Mucosa of descending colon (tissue), 3 donors: ENCODE measurements around the gene PLEKHA6. TPM values are rescaled to one million over a fixed set of nuclear protein-coding genes. Genes with fewer than 3 reads are reported as not detected.
A peak's percentile ranks its signal among the peaks of the same experiment; 100 is the strongest.

Source experiments
- ATAC-seq: fragments of 200-7000 bp; cut with Tn5 transposase; one replicate; pipeline ENCODE4 v1.9.1; 2020; ENCODE audit warnings: mild to moderate bottlenecking, moderate library complexity
- DNase-seq, 3 donors: peaks; one replicate each; pipeline ENCODE4 v3.0.0-alpha.2; 2020
- H3K36me3 ChIP-seq: fragments of 200-600 bp; one replicate; pipeline ENCODE4 v1.8.0; 2021; ENCODE audit warnings: low read depth, mild to moderate bottlenecking
- H3K4me1 ChIP-seq: fragments of 200-600 bp; one replicate; pipeline ENCODE4 v1.8.0; 2021; ENCODE audit warnings: low read depth, mild to moderate bottlenecking
- H3K4me3 ChIP-seq: fragments of 200-600 bp; one replicate; pipeline ENCODE4 v1.8.0; 2021; ENCODE audit warnings: mild to moderate bottlenecking
- H3K9me3 ChIP-seq: fragments of 200-600 bp; one replicate; pipeline ENCODE4 v1.8.0; 2021; ENCODE audit warnings: mild to moderate bottlenecking
- CTCF ChIP-seq: fragments of 200-600 bp; IDR thresholded peaks from one replicate; pipeline ENCODE4 v1.8.0; 2022; ENCODE audit warnings: antibody characterized with exemption, mild to moderate bottlenecking
- intact Hi-C, 2 donors: fragments of 100-400 bp; cut with DNase I in 1 of 2; cut with micrococcal nuclease in 1 of 2; formaldehyde crosslinking; loops; one replicate each; pipeline versions ENCODE4 v1.11.0 to v1.11.1; 2022; cut with DNase I, micrococcal nuclease
- total RNA-seq, 3 donors: library from RNA; stranded (reverse); fragmentation: NEBNext Ultra II Directional in 2 of 3; extraction: Animal tissue kit (Norgen Biotek cat#: 25700) in 2 of 3; gene quantifications; one replicate each; pipeline versions ENCODE4 v1.2.1 to v1.2.4, GENCODE V29; 2021 to 2023
- donor health status: DM: no; HTN: no; CAD: no; lungs with moderate emphysema.
- donor health status: DM: no; HTN: no; CAD: no.
- donor health status: DM: no; HTN: yes; CAD: no.

Gene PLEKHA6
- total RNA-seq, 3 donors from 2014 or later: 82.4 to 154 (median 115) TPM

DNA sequence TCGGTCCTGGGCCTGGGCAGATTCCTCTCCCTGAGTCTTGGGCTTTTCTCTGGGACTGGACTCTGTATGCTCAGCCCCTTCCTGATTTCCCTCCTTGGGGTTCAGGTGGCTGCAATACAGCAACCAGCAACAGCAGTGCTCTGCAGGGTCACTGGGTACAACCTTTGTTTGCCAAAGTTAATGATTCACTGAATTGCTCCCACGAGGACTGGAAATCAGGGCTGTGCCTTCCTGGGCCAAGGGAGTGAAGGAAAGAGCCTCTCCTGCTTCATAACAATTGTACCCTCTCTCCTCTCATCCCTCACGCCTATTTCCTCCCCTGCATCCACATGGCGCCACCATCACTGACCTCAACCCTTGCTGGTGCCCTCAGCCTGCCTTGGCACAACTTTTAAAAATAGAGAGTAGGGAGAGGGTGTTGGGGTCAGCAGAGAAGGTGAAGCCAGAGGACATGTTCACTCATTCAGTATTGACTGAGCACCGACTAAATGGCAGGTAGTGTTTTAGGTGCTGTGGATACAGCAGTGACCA is 93.2 kb downstream of the PLEKHA6 start:
- peak in 2 of 3 donors; percentile 53 to 69 for DNase-seq
- ATAC-seq: peak; percentile 96
- intact Hi-C loops: loop anchor here in 1 of 2 donors (10.0 kb wide), 1 partner anchor 98 kb away; no protein-coding TSS in a partner anchor
- no peaks in the 10 kb centered on the region for H3K36me3 ChIP-seq
- no peaks in the 10 kb centered on the region for H3K9me3 ChIP-seq
- TF ChIP-seq CTCF: no peak
- H3K4me3 ChIP-seq: no peak overlapping the region
- peaks cover 21% of the 10 kb centered on the region for H3K4me1 ChIP-seq

DNA sequence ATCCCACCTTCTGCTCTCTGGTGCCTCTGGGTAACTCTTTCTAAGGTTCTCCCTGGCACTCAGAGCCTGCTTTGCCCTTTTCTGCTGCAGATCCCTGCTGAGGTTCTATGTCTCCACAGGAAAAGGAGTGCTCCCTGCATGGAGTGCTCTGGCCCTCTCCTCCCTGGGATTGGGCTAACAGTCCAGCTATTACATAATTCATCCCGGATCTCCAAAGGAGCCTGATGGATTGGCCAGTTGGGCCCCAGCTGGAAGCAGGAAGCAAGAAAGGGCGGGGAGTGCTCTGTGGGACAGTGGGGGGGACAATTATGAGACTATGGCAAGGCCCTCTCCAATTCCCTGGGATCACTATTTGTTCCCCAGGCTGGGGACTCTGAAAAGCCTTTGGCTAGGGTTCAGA is 94.1 kb downstream of the PLEKHA6 start:
- H3K36me3 ChIP-seq: peaks cover 3% of the 10 kb centered on the region
- no peak for TF ChIP-seq CTCF
- ATAC-seq (peak; percentile 46), DNase-seq (peak in 2 of 3 donors; percentile 28 to 34)
- no peaks in the 10 kb centered on the region for H3K9me3 ChIP-seq
- no peak overlapping the region for H3K4me3 ChIP-seq
- H3K4me1 ChIP-seq: peaks cover 21% of the 10 kb centered on the region
- intact Hi-C loops: loop anchor here in 1 of 2 donors (10.0 kb wide), 1 partner anchor 99 kb away; no protein-coding TSS in a partner anchor

GRCh38 chr1:204264805-204265204 is 94.9 kb downstream of the PLEKHA6 start:
- intact Hi-C loops: loop anchor here in 1 of 2 donors (10.0 kb wide), 1 partner anchor 100 kb away; no protein-coding TSS in a partner anchor
- Histone ChIP-seq H3K4me1 (peaks cover 21% of the 10 kb centered on the region), H3K36me3 (peaks cover 3% of the 10 kb centered on the region), H3K4me3 (no peak overlapping the region), H3K9me3 (no peaks in the 10 kb centered on the region)
- ATAC-seq: no peak
- peak in 1 of 3 donors; percentile 5 for DNase-seq
- no peak for TF ChIP-seq CTCF

- no peak for TF ChIP-seq CTCF
- no peak for ATAC-seq
- H3K4me1 ChIP-seq: peaks cover 21% of the 10 kb centered on the region
- peaks cover 3% of the 10 kb centered on the region for H3K36me3 ChIP-seq
- no peak overlapping the region for H3K4me3 ChIP-seq
- intact Hi-C loops: loop anchor here in 1 of 2 donors (10.0 kb wide), 1 partner anchor 101 kb away; no protein-coding TSS in a partner anchor
- DNase-seq: no peak
- no peaks in the 10 kb centered on the region for H3K9me3 ChIP-seq
Measured at GRCh38 chr1:204263254-204263910, 96.3 kb downstream of the PLEKHA6 start.

DNA sequence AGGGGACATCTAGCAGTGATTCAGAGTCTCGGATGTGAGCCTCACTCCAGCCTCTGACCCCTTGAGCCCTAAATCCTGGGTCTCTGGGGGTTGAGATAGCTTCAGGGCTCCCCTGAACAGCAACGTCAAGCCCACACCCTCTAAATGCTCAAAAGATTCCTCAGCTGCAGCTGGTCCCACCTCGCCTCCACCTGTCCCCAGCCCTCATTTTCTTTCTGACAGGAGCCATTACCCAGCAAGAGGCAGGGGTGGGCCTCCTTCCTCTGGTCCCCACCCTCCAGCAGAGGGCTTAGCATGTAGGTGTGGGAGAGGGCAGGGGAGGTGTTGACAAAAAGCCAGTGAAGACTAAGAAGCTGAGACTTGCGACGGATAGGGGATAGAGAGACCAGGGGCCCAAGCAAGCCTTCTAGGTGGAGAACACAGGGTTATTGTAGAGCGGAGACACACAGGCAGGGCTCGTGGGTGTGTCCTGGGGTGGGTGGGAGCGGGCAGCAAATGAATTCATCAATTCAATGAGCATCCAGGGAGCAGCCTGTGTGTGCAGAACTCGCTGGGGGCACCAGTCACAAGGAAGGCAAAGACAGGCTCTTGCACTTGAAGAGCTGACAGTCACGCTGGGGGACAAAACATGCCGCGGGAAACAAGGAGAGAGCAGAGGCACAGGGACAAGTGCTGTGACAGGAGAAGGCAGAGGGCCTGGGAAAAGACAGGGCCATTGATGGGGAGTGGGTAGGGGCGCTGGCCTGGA is 97.0 kb downstream of the PLEKHA6 start:
- DNase-seq: peak in 1 of 3 donors; percentile 1
- TF ChIP-seq CTCF: no peak
- Histone ChIP-seq H3K4me3 (no peak overlapping the region), H3K4me1 (peaks cover 21% of the 10 kb centered on the region), H3K36me3 (peaks cover 3% of the 10 kb centered on the region), H3K9me3 (no peaks in the 10 kb centered on the region)
- ATAC-seq: no peak
- intact Hi-C loops: loop anchor here in 1 of 2 donors (10.0 kb wide), 1 partner anchor 102 kb away; no protein-coding TSS in a partner anchor
